Peyer's patch (tissue), 4 donors: Measurements from ENCODE around the gene CRIM1. TPM values are rescaled to one million over a fixed set of nuclear protein-coding genes. Genes with fewer than 3 reads are reported as not detected.

ENCODE experiments used
- DNase-seq, 3 donors: peaks; one replicate each; pipeline ENCODE4 v3.0.0-alpha.2; 2017 to 2019
- H3K27ac ChIP-seq, 4 donors: fragments of 200-600 bp; sonication (generic); one replicate each; pipeline ENCODE4 v1.5.1; 2016 to 2019
- H3K27me3 ChIP-seq, 2 donors: fragments of 200-600 bp; sonication (generic); one replicate each; pipeline ENCODE4 v1.5.1; 2019
- H3K36me3 ChIP-seq, 3 donors: fragments of 200-600 bp; sonication (generic); one replicate each; pipeline ENCODE4 v1.5.1; 2016 to 2019
- H3K4me1 ChIP-seq, 4 donors: fragments of 200-600 bp; sonication (generic); one replicate each; pipeline ENCODE4 v1.5.1; 2016 to 2019
- H3K4me3 ChIP-seq, 4 donors: fragments of 200-600 bp; sonication (generic); 1 replicate in 3 of 4; 2 replicates in 1 of 4; pipeline ENCODE4 v1.5.1; 2016 to 2019; ENCODE audit warnings: mild to moderate bottlenecking in 1 of 4
- H3K9me3 ChIP-seq, 4 donors: fragments of 200-600 bp; sonication (generic); one replicate each; pipeline ENCODE4 v1.5.1; 2016 to 2019; ENCODE audit warnings: mild to moderate bottlenecking in 1 of 4
- POLR2A ChIP-seq, 2 donors: fragments of 450-650 bp; IDR thresholded peaks; one replicate each; pipeline ENCODE4 v1.5.1; 2017; ENCODE audit warnings: antibody characterized with exemption in 2 of 2, mild to moderate bottlenecking in 2 of 2, moderate library complexity in 2 of 2
- total RNA-seq, 4 donors: library from RNA; depleted of rRNA; stranded (reverse); fragments of >200 nt; gene quantifications; one replicate each; pipeline ENCODE4 v1.1.0, GENCODE V29; 2016
- TF ChIP-seq, protein P1 (sequence below), 6 experiments: fragments of 450-650 bp in 4 of 6; fragments of 200-600 bp in 2 of 6; sonication (generic) in 1 of 6; IDR thresholded peaks; one replicate each; pipeline ENCODE4 v1.5.1; 2017 to 2019; ENCODE audit warnings: antibody characterized with exemption in 6 of 6, mild to moderate bottlenecking in 3 of 6, moderate library complexity in 1 of 6

The CRIM1 gene
- total RNA-seq, 4 donors from 2014 or later = 29.9 to 181 (median 63.6) TPM

DNA sequence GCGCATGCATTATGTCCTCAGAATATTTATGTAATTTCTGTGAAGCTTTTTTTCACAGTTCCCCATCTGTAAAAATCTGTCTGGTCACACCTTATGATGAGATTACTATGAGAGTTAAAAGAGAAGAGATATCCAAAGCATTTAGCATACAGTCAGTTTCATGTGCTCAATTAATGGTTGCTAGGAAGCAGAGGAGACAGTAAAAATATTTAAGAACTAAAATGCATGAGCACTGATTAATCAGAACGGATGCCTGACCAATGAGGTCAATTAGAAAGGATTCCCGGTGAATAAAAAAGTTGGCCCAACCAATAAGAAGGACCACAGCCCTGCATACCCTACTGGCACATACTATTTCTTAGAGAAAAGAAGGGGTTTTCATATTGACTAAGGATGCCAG is 12.0 kb upstream of the CRIM1 start:
- H3K36me3 ChIP-seq = no peaks in the 10 kb centered on the region
- H3K27ac ChIP-seq = no peak overlapping the region
- no peak overlapping the region for H3K4me3 ChIP-seq
- no peak for DNase-seq
- TF ChIP-seq, protein P1, sequence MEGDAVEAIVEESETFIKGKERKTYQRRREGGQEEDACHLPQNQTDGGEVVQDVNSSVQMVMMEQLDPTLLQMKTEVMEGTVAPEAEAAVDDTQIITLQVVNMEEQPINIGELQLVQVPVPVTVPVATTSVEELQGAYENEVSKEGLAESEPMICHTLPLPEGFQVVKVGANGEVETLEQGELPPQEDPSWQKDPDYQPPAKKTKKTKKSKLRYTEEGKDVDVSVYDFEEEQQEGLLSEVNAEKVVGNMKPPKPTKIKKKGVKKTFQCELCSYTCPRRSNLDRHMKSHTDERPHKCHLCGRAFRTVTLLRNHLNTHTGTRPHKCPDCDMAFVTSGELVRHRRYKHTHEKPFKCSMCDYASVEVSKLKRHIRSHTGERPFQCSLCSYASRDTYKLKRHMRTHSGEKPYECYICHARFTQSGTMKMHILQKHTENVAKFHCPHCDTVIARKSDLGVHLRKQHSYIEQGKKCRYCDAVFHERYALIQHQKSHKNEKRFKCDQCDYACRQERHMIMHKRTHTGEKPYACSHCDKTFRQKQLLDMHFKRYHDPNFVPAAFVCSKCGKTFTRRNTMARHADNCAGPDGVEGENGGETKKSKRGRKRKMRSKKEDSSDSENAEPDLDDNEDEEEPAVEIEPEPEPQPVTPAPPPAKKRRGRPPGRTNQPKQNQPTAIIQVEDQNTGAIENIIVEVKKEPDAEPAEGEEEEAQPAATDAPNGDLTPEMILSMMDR (IDR thresholded peaks at IDR 0.05) = no peak
- no peak for TF ChIP-seq POLR2A (IDR thresholded peaks at IDR 0.05)
- no peaks in the 10 kb centered on the region for H3K9me3 ChIP-seq
- H3K27me3 ChIP-seq = no peaks in the 10 kb centered on the region
- H3K4me1 ChIP-seq = no peaks in the 10 kb centered on the region

DNA sequence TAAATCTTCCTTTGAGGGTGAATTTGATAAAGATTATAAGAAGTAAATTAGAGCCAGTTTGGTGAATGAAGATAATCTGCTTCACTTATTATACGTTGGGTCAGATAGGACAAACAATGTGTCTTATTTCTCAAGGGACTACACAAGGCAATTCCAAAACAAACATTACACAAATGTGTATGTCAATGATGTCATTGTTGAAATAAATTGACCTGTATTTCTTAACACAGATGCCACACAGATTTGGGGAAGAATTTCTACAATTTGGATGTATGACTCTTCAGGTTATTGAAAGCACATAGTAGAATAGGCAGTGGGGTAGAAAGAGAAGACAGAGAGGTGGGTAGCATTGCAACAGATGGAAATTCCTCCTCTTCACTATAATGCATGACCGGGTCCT is 6.9 kb upstream of the CRIM1 start:
- no peaks in the 10 kb centered on the region for H3K9me3 ChIP-seq
- no peak for DNase-seq

DNA sequence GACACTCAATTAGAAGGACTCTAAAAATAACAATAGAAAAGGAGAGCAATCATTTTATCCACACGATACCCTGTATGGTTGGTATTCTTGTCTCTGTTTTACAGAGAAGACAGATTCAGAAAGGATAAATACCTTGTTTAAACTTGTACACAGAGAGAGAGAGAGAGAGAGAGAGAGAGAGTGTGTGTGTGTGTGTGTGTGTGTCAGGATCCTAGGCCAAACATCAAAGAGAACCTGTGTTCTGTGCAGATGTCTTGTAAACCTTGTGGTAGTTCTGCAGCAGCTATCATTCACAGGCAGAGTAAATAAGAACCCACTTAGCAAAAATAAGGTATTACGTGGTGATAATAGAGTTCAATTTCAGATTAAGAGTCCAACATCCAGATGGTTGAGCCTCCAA is 4.3 kb upstream of the CRIM1 start:
- H3K36me3 ChIP-seq = no peaks in the 10 kb centered on the region
- no peaks in the 10 kb centered on the region for H3K4me1 ChIP-seq

More for the DNA sequence above, 6.9 kb upstream of the CRIM1 start:
- Histone ChIP-seq H3K27ac (no peak overlapping the region), H3K27me3 (no peaks in the 10 kb centered on the region), H3K4me1 (no peaks in the 10 kb centered on the region), H3K36me3 (no peaks in the 10 kb centered on the region), H3K4me3 (no peak overlapping the region)
- no peak for TF ChIP-seq POLR2A (IDR thresholded peaks at IDR 0.05)
- TF ChIP-seq, protein P1 (IDR thresholded peaks at IDR 0.05) = no peak

DNA sequence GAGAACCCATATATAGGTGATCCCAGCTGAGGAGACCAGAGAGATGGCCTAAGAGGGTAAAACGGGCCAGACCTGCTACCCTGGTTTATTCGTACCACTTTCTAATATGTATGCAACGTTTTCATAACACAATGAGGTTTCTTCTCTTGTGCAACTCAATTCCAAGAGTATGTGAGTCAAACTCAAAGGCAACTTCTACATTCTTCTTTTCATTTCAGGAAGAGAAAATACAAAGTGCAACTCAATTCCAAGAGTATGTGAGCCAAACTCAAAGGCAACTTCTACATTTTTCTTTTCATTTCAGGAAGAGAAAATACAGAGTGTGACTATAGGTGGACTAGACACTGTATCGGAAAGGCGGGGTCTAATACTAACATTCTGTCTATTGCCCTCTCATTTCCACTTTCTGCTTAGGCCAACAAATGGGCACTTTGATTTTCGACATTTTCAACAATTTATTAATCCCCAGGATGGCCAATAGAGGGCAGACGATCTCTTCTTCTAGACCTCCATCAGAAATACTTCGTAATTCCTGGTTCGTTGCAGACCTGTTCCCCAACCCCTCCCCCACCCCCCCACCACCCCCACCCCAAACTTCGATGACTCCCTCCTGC is 3.7 kb upstream of the CRIM1 start:
- DNase-seq = no peak
- Histone ChIP-seq H3K27me3 (no peaks in the 10 kb centered on the region), H3K27ac (no peak overlapping the region), H3K4me3 (no peak overlapping the region), H3K9me3 (no peaks in the 10 kb centered on the region), H3K36me3 (no peaks in the 10 kb centered on the region), H3K4me1 (no peaks in the 10 kb centered on the region)
- TF ChIP-seq POLR2A (IDR thresholded peaks at IDR 0.05) = no peak
- TF ChIP-seq, protein P1 (IDR thresholded peaks at IDR 0.05) = peak in 5 of 6 experiments; percentile 28 to 75 (median 69)

More for the DNA sequence above, 4.3 kb upstream of the CRIM1 start:
- Histone ChIP-seq H3K27me3 (no peaks in the 10 kb centered on the region), H3K9me3 (no peaks in the 10 kb centered on the region), H3K4me3 (no peak overlapping the region), H3K27ac (no peak overlapping the region)
- TF ChIP-seq, protein P1 (IDR thresholded peaks at IDR 0.05) = no peak
- no peak for TF ChIP-seq POLR2A (IDR thresholded peaks at IDR 0.05)
- no peak for DNase-seq

DNA sequence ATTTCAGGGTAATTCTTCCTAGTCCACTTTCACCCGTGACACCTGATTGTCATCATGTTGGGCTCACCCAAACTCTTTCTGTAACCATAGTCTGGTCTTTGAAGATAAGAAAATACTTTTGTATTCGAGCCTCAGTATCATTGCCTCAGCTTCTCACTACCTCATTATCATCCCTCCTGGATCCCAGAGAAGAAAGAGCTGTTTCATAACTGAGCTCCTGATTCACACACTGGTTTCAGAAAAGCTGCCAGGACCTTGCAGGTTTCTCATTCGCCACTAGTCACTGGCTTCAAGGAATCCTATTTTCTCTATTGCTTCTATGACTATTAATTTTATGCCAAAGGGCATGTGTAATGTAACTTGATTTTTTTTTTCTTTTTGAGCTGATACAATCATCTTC is 2.9 kb upstream of the CRIM1 start:
- Histone ChIP-seq H3K4me3 (no peak overlapping the region), H3K36me3 (no peaks in the 10 kb centered on the region), H3K9me3 (no peaks in the 10 kb centered on the region), H3K27me3 (no peaks in the 10 kb centered on the region), H3K27ac (no peak overlapping the region), H3K4me1 (no peaks in the 10 kb centered on the region)
- DNase-seq = no peak
- TF ChIP-seq, protein P1 (IDR thresholded peaks at IDR 0.05) = no peak
- TF ChIP-seq POLR2A (IDR thresholded peaks at IDR 0.05) = no peak

DNA sequence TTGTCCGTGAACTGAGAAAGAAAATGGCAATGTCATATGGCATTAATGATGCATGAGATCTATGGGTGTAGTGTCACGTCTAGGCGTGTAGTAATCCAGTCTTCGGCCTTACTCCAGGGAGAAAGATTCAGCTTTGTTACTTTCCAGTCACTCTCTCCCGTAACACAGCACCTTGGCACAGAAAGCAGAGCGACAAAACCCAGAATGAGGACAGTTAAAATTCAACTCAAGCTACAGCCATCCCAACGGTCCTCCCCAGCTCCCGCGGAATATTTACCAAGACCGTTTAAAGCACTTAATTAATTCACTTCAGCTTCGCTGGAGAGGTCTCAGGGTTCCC is 797 bp upstream of the CRIM1 start:
- Histone ChIP-seq H3K4me1 (peaks cover 0 to 20% (median 0%) of the 10 kb centered on the region in 4 donors), H3K27me3 (no peaks in the 10 kb centered on the region), H3K9me3 (no peaks in the 10 kb centered on the region), H3K4me3 (peak overlapping the region; percentile 63 to 89 (median 66)), H3K36me3 (no peaks in the 10 kb centered on the region), H3K27ac (peak overlapping the region in 3 of 4 donors; percentile 77 to 92 (median 90))
- no peak for TF ChIP-seq POLR2A (IDR thresholded peaks at IDR 0.05)
- TF ChIP-seq, protein P1 (IDR thresholded peaks at IDR 0.05) = no peak
- DNase-seq = no peak
